NCI-H1048 (cell line): ENCODE results near the gene CMTR2.

Source experiments
- DNase-seq: peaks from one replicate; lab custom pipeline; 2025; lab: John Stamatoyannopoulos, UW

CMTR2 gene

DNA sequence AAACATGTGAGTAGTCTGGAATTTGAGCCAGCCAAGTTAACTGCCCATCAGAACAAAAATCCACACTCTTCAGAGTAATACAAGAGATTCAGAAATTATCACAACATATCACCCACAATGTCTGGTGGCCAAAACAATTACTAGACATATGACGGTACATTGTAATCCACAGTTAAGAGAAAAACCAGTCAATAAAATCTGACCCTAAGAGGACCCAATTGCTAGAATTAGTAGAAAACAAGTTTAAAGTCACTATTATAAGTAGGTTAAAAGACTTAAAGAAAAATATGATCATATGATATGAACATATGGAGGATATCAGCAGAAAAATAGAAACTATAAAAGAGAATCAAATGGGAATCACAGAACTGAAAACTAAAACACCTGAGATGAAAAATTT lies 15.8 kb downstream of the CMTR2 start:
- DNase-seq: no peak

DNA sequence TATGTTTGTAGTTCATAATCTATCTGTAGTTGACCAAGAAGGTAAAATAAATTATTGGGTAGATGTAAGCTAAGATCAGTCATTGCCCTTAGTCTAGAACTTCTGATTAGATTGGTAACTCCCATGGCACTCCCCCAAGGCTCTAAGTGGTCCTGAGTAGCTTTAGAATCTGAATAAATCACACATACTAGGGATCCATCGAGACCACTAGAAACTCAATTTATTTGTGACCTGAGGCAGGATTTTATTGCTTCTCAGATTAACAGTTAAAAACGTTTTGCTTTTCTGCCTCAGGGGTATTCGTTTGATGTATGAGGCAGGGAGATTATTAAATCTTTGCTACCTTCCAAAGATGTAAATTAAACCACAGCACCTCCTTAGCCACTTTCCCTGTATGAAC lies 24.9 kb downstream of the CMTR2 start:
- no peak for DNase-seq

DNA sequence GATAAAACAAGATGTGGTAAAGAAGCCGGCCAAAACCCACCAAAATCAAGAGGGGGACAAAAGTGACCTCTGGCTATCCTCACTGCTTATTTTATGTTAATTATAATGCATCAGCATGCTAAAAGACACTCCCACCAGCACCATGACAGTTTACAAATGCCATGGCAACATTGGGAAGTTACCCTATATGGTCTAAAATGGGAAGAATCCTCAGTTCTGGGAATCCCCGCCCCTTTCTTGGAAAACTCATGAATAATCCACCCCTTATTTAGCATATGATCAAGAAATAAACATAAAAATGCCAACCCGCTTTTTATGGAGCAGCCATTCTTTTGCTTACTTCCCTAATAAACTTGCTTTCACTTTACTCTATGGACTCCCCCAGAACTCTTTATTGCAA lies 25.6 kb downstream of the CMTR2 start:
- DNase-seq: no peak

DNA sequence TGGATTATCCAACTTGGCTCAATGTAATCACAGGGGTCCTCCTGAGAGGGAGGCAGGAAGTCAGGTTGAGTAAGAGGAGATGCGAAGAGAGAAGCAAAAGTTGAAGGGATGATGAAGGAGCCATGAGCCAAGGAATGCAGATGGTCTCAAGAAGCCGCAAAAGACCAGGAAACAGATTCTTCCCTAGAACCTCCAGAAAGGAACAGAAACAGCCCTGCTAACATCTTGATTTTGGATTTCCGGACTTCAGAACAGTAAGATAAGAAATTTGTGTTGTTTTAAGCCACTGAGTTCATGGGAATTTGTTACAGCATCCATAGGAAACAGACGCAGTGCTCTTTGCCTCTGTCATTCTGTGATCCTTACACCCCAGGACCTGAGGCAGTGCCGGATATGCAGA lies 26.8 kb downstream of the CMTR2 start:
- DNase-seq: no peak

DNA sequence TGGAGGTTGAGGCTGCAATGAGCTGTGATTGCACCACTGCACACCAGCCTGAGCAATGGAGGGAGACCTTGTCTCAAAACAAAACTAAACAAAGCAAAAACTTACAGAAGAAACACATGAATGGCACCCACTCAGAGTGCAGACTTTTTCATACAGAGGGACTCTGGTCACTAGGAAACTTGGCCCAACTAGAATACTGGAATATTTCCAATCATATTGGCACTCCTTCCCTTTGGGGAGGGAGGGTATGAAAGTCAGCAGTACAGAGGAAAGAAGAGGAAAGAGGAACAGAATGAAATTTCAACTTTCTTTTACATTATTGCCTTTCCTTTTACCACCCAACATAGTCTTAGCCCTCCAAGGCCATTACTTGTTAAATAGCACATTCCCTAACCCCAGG lies 28.2 kb downstream of the CMTR2 start:
- DNase-seq: no peak

DNA sequence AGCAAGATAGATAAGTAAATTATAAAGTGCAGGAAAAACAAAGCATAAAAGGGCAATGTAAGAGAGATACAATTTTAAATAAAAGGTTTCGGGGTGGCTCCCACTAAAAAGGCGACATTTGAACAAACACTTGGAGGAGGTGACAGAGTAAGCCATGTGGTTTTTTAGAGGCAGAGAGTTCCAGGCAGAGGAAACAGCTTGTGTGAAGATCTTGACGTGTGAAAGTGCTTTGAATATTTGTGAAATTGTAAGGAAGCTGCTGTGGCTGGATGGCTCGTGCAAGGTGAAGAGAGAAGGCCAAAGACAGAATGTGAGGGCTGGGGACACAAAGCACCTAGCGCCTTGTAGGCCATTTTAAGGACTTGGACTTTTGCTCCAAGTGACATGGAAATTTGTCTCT lies 30.1 kb downstream of the CMTR2 start:
- no peak for DNase-seq

DNA sequence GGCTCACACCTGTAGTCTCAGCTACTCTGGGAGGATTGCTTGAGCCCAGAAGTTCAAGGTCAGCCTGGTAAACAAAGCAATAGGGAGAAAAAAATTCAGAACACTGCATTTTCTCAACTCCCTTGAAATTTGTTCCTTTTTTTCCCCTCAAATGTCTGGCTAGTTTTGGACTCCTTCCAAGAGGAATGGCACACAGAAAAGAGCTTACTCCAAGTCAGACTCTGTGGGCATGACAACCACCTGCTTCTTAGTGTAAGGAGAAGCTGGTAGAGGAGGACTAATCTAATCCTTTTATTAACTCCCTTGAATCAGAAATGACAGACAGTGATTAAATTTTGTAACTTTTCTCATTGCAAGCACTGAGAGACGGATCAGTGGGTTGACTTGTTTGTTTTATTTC lies 30.8 kb downstream of the CMTR2 start:
- DNase-seq: no peak

DNA sequence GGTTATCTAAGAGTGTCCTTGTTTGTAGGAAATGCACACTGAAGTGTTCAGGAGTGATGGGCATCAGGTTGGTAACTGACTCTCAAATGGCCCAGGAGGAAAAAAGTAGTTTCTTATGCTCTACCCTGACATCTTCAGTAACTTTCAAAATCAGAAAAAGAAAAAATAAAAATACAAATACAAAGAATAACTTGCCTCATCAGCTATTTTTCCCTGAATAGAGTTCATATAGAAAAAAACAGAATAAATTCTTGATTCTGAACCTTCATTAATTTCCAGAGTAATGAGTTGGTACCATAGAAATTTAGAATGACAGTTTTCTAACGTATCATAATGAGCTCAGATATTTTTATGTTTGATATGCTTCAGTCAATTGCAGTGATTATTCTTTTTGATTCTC lies 31.4 kb downstream of the CMTR2 start:
- DNase-seq: no peak

DNA sequence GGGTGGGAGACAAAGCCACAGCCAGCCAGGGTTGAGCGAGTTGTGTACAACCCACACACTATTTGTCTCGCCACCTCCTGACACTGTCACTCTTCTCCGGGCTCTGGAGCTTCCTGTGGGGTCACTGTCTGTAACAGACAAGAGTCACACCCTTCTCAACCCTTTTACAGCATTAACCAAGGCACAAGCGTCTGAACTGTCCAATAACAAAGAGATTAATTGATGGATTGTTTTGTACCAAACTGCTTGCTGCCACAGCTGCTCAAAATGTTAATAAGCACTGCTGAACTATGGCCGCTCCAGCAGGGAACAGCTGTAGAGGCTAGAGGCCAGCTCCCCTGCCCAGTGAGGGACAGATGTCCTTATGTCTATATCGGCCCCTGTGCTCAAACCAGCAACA lies 33.5 kb downstream of the CMTR2 start:
- DNase-seq: no peak

DNA sequence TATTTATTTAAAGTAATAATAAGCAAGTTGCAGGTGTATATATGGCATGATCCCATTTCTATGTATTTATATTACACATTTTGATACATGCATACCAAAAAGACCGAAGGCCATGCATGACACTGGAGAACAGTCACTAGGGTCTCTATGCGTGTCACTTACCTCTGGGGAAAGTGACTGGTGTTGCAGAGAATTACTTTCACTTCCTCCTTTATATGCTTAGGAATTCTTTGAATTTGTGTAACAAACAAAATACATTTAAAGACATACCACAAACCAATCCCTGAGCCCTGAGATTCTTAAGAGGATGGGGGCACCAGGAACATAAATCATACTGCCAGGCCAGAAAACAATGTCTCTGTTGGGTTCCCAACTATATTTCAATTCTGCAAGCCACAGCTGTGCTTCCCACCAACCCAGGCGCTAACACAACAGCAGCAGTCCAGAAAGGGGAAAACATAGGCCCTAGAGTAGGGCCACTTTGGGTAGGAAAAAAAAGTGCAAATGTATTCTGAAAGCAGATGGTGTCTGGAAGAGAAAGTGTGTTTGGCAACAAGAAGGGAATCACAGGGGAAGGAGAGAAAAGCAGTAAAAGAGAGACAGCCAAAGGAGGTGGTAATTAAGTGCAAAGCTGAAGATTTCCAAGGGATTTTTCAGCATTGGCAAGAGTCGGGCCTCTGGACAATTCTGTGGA lies 34.2 kb downstream of the CMTR2 start:
- DNase-seq: no peak

DNA sequence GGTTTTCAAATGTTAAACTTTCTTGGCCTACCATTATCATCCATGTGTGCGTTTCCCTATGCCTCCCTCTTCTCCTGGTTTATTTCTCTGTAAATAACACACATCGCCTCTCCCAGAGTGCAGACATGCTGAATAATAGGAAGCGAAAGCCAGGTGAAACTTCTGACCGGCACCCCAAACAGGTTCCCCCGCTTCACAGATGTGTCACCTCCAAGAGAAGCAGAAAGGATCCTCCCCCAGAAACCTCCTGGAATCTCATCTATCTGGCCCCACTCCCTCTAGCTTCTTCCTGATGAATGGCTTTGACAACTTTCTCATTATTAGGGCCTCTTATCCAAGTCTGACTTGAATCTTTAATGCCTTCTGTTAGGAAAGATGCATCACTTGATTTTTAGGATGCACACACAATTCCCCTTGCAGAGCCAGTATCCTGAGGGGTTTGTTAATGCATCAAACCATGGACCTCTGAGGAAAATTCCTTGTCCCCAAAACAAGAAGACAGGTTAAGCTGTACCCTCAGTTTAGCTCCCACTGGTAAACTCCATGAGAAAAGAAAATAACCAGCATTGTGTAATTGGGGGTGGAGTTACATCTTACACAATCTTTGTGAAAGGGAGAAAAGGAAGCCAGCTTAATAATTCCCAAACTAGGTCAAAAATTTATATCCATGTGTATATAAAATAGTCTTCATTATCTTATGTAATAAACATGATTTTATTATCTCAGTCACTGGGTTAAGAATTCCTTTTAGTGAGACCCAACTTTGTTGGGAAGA lies 38.6 kb downstream of the CMTR2 start:
- no peak for DNase-seq

DNA sequence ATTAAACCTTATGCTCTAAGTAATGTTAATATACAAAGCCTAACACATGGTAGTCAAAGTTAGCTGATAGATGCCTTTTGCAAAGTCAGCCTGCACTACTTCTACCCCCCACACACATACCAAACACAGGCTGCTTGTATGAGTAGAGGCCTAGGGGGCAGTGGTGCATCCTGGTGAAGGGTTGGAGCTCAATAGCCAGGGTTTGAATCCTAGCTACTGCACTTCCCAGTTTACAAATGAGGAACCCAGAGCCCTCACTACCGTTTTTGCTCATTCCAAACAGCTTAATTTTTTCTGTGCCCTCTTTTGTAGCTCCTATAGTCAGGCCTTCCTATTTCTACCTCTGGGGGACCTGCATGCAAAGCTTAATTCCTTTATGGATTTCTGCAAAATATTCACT lies 39.8 kb downstream of the CMTR2 start:
- DNase-seq: no peak

DNA sequence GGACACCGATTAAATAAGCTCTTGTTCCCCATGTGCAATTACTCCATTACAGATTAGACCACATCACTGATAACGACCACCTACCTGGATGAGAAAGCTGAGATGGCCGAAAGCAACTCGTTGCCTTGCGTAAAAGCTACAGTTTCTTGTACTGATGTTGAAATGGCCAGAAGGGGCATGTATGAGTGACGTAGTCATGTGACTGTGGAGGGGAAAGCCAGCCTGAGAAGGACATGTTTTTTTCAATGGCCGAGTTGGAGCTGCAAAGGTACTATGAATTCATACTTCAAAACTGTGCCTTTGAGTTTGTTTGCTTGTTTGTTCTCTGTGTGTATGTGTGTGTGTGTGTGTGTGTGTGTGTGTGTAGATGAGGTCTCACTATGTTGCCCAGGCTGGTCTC lies 41.7 kb downstream of the CMTR2 start:
- DNase-seq: no peak

DNA sequence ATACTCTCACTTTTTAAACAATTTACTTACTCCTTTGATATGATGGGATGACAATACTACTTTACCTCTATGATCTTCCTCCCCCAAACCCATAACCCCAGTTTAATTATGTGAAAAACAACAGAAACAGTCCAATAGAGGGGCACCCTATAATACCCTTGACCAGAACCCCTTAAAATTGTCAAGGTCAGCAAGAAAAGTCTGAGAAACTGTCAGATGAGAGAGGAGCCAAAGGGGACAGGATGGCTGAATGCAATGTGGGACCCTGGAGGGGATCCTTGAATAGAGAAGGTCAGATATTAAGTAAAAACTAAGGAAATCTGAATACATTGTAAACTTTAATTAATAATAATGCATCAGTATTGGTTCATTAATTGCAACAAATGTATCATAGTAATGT lies 42.9 kb downstream of the CMTR2 start:
- no peak for DNase-seq

DNA sequence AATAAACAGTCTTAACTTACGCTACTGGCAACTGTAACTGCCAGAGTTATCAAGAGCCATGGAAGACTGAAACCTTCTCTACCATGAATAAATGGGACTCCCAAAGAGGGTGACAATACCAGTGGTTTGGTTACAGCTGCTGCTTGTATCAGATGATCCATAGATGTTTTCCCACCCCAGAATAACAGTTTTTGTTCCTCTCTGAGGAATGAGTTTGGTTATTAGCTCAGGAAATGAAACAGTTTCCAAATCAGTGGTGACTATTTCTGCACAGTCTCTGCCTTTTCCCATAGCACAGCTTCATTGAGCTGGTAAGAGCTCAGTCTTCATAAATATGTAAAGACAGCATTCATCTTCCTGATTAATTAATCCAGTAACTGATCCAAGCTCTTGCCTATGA lies 44.7 kb downstream of the CMTR2 start:
- DNase-seq: no peak

DNA sequence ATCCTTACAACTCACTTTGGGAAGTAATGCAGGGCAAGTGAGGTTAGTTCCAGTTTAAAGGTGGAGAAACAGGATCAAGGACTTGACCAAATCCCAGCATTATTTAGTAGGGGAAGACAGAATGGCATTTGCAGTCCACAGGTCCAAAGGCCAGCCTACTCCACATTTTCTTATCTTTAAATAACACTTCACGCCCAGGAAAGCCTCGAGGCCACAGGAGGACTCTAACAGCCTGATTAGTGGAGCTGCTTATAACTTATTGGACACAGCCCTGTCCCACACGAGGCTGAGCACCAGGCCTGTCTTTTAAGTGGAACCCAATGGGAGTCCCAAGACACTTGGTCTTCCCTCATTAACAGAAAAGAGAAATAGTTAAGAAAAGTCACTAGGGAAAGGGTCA lies 46.6 kb downstream of the CMTR2 start:
- DNase-seq: no peak

DNA sequence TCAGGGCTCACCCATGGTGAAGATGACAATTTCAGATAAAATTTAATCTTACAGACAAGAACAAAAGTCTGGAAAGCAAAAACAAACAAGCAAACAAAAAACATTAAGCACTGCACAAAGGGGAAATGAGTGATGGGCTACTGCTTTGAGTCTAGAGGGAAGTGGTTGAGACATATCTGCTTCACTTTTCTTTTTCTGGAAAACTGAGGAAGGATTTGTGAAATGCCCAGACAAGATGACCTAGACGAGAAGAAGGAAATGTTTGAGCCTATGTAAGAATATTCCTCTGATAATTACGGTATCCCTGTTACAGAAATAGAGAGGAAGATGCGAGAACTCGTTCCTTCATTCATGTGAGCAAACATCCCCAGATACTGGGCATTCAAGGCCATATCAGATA lies 47.2 kb downstream of the CMTR2 start:
- no peak for DNase-seq
